Keratinocyte (primary cell): ENCODE data around the gene RYR2.

Experiments
- EZH2 ChIP-seq: IDR thresholded peaks from one replicate; pipeline ENCODE4 v1.6.1; 2012; ENCODE audit warnings: inconsistent platforms, mild to moderate bottlenecking, low read length, moderate library complexity
- TF ChIP-seq, protein P1 (sequence below), 3 experiments: IDR thresholded peaks in 1 of 3; conservative IDR thresholded peaks in 1 of 3; optimal IDR thresholded peaks in 1 of 3; 2 replicates in 2 of 3; 3 replicates in 1 of 3; pipeline versions ENCODE3 to v1.5.1; 2011; ENCODE audit warnings: low read length in 3 of 3, mild to moderate bottlenecking in 3 of 3, moderate library complexity in 2 of 3, control low read depth in 1 of 3, inconsistent platforms in 1 of 3; ENCODE audit not compliant: insufficient read depth in 2 of 3; ENCODE audit errors: extremely low read depth in 1 of 3

DNA sequence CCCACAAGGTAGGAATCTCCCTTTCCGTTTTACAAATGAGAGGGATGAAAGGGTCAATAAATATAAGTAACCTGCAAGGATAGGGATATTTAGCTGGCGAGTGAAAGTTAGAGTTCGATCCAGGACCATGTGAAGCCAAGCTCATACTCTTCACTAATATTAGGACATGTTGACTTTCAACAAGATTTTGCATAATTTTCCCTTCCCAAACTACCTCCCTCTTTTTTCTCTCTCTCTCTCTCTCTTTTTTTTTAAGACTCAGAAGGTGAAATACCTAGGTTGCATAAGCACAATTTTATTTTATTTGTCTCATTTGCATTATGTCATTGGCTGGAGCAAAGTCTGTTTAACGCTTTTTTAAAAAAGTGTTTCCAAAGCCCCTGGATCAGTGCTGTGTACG is 29.6 kb upstream of the RYR2 start:
- TF ChIP-seq, protein P1, sequence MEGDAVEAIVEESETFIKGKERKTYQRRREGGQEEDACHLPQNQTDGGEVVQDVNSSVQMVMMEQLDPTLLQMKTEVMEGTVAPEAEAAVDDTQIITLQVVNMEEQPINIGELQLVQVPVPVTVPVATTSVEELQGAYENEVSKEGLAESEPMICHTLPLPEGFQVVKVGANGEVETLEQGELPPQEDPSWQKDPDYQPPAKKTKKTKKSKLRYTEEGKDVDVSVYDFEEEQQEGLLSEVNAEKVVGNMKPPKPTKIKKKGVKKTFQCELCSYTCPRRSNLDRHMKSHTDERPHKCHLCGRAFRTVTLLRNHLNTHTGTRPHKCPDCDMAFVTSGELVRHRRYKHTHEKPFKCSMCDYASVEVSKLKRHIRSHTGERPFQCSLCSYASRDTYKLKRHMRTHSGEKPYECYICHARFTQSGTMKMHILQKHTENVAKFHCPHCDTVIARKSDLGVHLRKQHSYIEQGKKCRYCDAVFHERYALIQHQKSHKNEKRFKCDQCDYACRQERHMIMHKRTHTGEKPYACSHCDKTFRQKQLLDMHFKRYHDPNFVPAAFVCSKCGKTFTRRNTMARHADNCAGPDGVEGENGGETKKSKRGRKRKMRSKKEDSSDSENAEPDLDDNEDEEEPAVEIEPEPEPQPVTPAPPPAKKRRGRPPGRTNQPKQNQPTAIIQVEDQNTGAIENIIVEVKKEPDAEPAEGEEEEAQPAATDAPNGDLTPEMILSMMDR (optimal IDR thresholded peaks at IDR 0.05 in 1 of 3, IDR thresholded peaks at IDR 0.05 in 1 of 3, conservative IDR thresholded peaks at IDR 0.05 in 1 of 3; ENCODE audit: extremely low read depth in 1 of 3, insufficient read depth in 2 of 3, low read length in 3 of 3): no peak
- no peak for TF ChIP-seq EZH2
